ENCODE results near the gene CTNNBL1. TPM values are rescaled to one million over a fixed set of nuclear protein-coding genes. Genes with fewer than 3 reads are reported as not detected.

CTNNBL1 gene
- total and polyA plus RNA-seq, 9 donors = 21.9 to 38.4 (median 32.9) TPM

DNA sequence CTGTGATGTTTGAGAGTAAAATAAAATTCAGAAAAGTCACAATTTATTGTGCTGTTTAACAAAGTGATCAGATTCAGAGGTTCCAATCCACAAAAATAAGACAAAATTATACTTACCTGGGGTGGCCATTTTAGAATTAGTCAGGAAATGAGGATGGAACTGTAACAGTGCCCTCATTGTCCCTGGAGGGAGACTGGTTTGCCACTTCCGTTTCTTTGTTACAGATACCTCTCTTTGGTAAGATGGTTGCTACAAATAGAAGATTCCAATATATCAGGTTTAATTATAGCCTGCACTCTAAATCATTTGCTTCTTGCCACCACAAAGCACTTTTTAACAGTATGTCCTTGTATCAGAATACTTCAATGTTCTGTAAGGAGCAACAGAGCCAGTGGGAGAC, 95.6 kb downstream of the CTNNBL1 start:
- peaks cover 13% of the 10 kb centered on the region for H3K36me3 ChIP-seq (ENCODE audit: control insufficient read depth, insufficient read depth, low read length)
- no CpG with 5 or more reads among the region's 1 CpG for WGBS (ENCODE audit: insufficient coverage)
- no peak for DNase-seq
- H3K9me3 ChIP-seq (replicated peaks; ENCODE audit: control insufficient read depth, low read depth, low read length) = peaks cover 4% of the 10 kb centered on the region
- H3K27ac ChIP-seq (ENCODE audit: low read length) = no peak overlapping the region
- no peaks in the 10 kb centered on the region for H3K27me3 ChIP-seq (ENCODE audit: control insufficient read depth, insufficient read depth, low read length)
- peaks cover 2% of the 10 kb centered on the region for H3K4me1 ChIP-seq (ENCODE audit: control insufficient read depth, insufficient read depth, low read length)
- H3K4me3 ChIP-seq (ENCODE audit: low read length) = no peak overlapping the region

DNA sequence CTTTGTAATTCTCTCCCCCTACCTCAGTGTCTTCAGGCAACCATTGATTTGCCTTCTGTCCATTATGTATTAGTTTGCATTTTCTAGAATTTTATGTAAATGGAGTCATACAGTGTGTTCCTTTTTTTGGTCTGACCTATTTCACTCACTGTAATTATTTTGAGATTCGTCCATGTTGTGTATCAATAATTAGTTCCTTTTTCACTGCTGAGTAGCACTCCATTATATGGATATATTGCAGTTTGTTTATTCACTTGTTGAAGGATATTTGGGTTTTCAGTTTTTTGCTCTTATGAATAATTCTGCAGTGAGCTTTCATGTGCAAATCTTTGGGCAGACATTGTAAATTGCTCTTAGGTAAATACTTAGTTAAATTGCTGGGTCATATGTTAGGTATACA, 97.1 kb downstream of the CTNNBL1 start:
- Histone ChIP-seq H3K36me3 (ENCODE audit: control insufficient read depth, insufficient read depth, low read length) (peaks cover 13% of the 10 kb centered on the region), H3K4me3 (ENCODE audit: low read length) (no peak overlapping the region), H3K9me3 (replicated peaks; ENCODE audit: control insufficient read depth, low read depth, low read length) (peaks cover 4% of the 10 kb centered on the region), H3K27ac (ENCODE audit: low read length) (no peak overlapping the region), H3K4me1 (ENCODE audit: control insufficient read depth, insufficient read depth, low read length) (peaks cover 2% of the 10 kb centered on the region), H3K27me3 (ENCODE audit: control insufficient read depth, insufficient read depth, low read length) (no peaks in the 10 kb centered on the region)
- DNase-seq = no peak
- WGBS (ENCODE audit: insufficient coverage) = no CpG with 5 or more reads among the region's 1 CpG

DNA sequence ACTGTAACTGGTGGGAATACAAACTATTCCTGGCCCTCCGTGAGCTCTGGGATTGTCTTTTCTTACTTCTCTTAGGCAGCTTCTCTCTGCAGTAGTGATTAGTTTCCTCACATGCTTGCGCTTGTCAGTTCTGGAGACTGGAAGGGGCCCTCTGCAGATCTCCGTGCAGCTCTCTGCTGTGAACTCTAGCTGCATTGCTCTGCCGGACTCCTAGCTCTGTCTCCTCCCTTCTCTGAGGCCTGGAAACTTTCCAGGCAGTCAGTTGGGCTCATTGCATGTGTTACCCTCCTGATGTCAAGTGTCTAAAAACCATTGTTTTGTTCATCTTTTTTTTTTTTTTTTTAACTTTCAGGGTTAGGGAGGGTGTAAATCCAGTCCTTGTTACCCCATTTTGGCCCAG, 102.3 kb downstream of the CTNNBL1 start:
- H3K36me3 ChIP-seq (ENCODE audit: control insufficient read depth, insufficient read depth, low read length) = peaks cover 8% of the 10 kb centered on the region
- no peak overlapping the region for H3K27ac ChIP-seq (ENCODE audit: low read length)
- no peaks in the 10 kb centered on the region for H3K27me3 ChIP-seq (ENCODE audit: control insufficient read depth, insufficient read depth, low read length)
- H3K4me3 ChIP-seq (ENCODE audit: low read length) = no peak overlapping the region
- DNase-seq = peak; percentile 38
- WGBS (ENCODE audit: insufficient coverage) = 41% methylated on average over 4 of the region's 4 CpGs
- H3K9me3 ChIP-seq (replicated peaks; ENCODE audit: control insufficient read depth, low read depth, low read length) = peaks cover 4% of the 10 kb centered on the region
- H3K4me1 ChIP-seq (ENCODE audit: control insufficient read depth, insufficient read depth, low read length) = no peaks in the 10 kb centered on the region

DNA sequence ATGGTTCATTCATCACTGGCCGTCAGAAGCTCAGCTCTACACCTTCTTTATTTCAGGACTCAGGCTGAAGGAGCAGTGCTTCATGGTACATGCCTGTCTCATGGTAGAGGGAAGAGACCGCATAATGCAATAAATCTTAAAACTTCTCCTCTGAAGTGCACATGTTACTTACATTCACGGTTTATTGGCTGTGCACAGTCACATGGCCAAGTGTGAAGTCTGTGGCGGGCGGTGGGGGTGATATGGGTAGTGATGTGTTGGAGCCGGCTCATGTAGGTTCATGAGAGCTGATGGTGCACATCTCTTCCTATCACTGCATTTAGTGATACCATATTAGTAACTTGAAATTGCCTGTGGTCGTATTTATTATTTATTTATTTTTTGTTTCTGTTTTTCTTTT, 102.9 kb downstream of the CTNNBL1 start:
- Histone ChIP-seq H3K27me3 (ENCODE audit: control insufficient read depth, insufficient read depth, low read length) (no peaks in the 10 kb centered on the region), H3K4me1 (ENCODE audit: control insufficient read depth, insufficient read depth, low read length) (no peaks in the 10 kb centered on the region), H3K4me3 (ENCODE audit: low read length) (no peak overlapping the region), H3K9me3 (replicated peaks; ENCODE audit: control insufficient read depth, low read depth, low read length) (peaks cover 2% of the 10 kb centered on the region), H3K27ac (ENCODE audit: low read length) (no peak overlapping the region), H3K36me3 (ENCODE audit: control insufficient read depth, insufficient read depth, low read length) (peaks cover 8% of the 10 kb centered on the region)
- DNase-seq = no peak
- WGBS (ENCODE audit: insufficient coverage) = no CpG with 5 or more reads among the region's 7 CpGs

DNA sequence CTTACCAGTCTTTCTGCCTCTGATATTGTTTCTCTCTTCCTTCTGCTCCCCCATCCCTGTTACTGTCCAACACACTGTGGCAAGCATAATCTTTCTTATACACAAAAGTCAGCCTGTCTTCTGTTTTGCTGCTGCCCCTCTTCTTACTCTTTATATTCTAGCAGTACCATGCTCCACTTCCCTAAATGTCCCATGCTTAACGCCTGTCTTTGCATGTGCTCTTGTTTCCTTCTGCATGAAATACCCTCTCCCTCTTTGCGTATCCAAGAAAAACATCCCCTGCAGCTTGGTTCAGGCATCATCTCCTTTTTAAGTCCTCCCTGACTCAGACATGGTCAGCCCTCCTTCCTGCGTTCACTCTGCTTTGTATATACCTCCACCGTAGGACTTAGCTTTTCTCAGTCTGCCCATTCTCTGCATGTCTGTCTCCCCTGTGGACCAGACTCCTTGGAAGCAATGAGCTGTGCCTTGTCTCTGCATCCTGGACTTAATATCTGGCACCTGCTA, 103.9 kb downstream of the CTNNBL1 start:
- H3K36me3 ChIP-seq (ENCODE audit: control insufficient read depth, insufficient read depth, low read length) = peaks cover 8% of the 10 kb centered on the region
- 80% methylated on average over 4 of the region's 4 CpGs for WGBS (ENCODE audit: insufficient coverage)
- no peak overlapping the region for H3K27ac ChIP-seq (ENCODE audit: low read length)
- no peak for DNase-seq
- H3K9me3 ChIP-seq (replicated peaks; ENCODE audit: control insufficient read depth, low read depth, low read length) = no peaks in the 10 kb centered on the region
- H3K4me1 ChIP-seq (ENCODE audit: control insufficient read depth, insufficient read depth, low read length) = no peaks in the 10 kb centered on the region
- no peaks in the 10 kb centered on the region for H3K27me3 ChIP-seq (ENCODE audit: control insufficient read depth, insufficient read depth, low read length)
- no peak overlapping the region for H3K4me3 ChIP-seq (ENCODE audit: low read length)

DNA sequence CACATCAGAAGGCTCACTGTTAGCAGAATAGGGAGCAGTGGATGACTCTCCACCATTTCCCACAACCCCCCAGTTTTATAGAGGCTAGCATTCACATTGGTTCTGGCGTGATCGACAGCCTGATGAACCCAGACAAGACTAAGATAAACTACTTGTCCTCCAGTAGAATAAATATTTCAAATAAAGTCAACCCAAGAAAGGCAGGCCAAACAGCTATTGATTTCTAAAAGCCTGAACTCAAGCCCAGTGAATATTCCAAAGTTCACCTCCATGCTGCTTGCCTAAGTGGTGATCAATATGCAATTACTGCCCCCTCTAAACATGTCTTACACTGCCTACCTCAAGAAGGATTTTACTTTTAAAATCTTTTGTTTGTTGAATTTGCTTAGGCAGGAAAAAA, 104.5 kb downstream of the CTNNBL1 start:
- H3K4me1 ChIP-seq (ENCODE audit: control insufficient read depth, insufficient read depth, low read length) = no peaks in the 10 kb centered on the region
- no peaks in the 10 kb centered on the region for H3K27me3 ChIP-seq (ENCODE audit: control insufficient read depth, insufficient read depth, low read length)
- H3K4me3 ChIP-seq (ENCODE audit: low read length) = no peak overlapping the region
- no CpG with 5 or more reads among the region's 2 CpGs for WGBS (ENCODE audit: insufficient coverage)
- H3K27ac ChIP-seq (ENCODE audit: low read length) = no peak overlapping the region
- peaks cover 12% of the 10 kb centered on the region for H3K36me3 ChIP-seq (ENCODE audit: control insufficient read depth, insufficient read depth, low read length)
- no peak for DNase-seq
- H3K9me3 ChIP-seq (replicated peaks; ENCODE audit: control insufficient read depth, low read depth, low read length) = no peaks in the 10 kb centered on the region

DNA sequence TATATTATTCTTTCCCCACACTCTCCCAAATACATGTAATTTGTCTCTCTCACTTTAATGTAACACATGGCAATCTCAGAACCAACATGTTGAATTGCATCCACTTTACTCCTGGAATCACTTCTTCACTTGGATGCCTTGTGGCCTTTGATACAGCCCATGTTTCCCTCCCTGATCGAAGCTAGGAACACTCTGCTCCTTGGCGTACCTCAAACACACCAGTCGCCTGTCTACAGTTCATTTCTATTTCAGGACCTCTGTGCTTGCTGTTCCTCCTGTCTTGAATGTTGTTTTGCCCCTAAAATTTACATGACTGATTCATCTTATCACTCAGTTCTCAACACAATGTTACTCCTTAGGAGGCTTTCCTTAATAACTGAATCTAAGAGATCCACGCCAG, 106.8 kb downstream of the CTNNBL1 start:
- Histone ChIP-seq H3K4me1 (ENCODE audit: control insufficient read depth, insufficient read depth, low read length) (no peaks in the 10 kb centered on the region), H3K36me3 (ENCODE audit: control insufficient read depth, insufficient read depth, low read length) (peaks cover 18% of the 10 kb centered on the region), H3K4me3 (ENCODE audit: low read length) (no peak overlapping the region), H3K27me3 (ENCODE audit: control insufficient read depth, insufficient read depth, low read length) (no peaks in the 10 kb centered on the region), H3K9me3 (replicated peaks; ENCODE audit: control insufficient read depth, low read depth, low read length) (no peaks in the 10 kb centered on the region), H3K27ac (ENCODE audit: low read length) (no peak overlapping the region)
- WGBS (ENCODE audit: insufficient coverage) = 64% methylated on average over 3 of the region's 4 CpGs
- no peak for DNase-seq

DNA sequence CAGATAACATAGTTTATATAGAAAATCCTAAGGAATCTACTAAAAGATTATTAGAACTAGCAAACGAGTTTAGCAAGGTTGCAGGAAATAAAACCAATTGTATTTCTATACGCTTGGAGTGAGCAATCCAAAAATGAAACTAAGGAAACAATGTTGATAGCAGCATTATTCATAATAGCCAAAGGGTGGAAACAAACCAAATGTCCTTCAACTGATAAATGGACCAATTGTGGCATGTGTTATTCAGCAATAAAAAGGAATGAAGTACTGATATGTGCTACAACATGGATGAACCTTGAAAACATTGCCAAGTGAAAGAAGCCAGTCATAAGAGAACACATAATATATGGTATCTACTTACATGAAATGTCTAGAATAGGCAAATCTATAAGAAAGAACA, 108.1 kb downstream of the CTNNBL1 start:
- Histone ChIP-seq H3K4me3 (ENCODE audit: low read length) (no peak overlapping the region), H3K4me1 (ENCODE audit: control insufficient read depth, insufficient read depth, low read length) (no peaks in the 10 kb centered on the region), H3K36me3 (ENCODE audit: control insufficient read depth, insufficient read depth, low read length) (peaks cover 15% of the 10 kb centered on the region), H3K27ac (ENCODE audit: low read length) (no peak overlapping the region), H3K27me3 (ENCODE audit: control insufficient read depth, insufficient read depth, low read length) (no peaks in the 10 kb centered on the region), H3K9me3 (replicated peaks; ENCODE audit: control insufficient read depth, low read depth, low read length) (no peaks in the 10 kb centered on the region)
- no peak for DNase-seq
- WGBS (ENCODE audit: insufficient coverage) = no CpG with 5 or more reads among the region's 2 CpGs

DNA sequence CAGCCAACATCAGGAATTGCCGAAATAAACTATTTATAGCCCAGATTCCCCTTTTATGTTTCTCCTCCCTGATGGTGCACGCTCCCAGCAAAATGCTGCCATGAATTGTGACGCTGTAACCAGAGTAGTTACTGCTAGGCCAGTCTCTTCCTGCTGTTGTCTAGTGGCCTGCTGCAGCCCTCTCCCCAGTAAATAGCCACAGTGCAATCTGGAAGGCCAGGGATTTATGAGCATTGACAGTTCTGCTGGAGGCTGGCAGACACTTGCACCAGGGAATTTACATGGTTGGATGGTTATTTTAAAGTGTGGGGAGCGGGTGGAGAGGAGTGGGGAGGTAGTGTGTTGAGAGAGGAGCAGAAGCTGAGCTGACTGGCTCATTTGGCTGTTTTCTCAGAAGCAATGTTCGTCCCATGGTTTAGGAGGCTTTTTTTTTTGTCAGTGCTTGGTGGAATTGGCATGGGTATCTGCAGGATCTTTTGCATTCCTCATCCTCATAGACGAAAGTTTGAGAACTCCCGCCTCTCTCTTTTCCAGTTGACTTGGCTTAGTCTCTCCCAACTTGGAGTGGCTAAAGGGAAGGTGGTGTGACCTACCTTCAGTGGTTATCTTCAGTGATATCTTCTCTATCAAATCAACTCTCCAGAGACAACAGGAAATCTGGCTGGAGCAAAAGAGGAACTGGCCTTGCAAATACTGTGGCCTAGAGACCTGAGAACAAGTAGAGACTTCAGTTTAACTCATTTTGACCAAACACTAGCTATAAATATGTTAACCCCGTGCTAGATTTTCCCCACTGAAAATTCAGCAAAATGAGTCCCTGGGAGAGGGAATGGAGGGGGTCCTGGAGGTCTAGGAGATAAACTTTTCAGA, 109.8 kb downstream of the CTNNBL1 start:
- Histone ChIP-seq H3K9me3 (replicated peaks; ENCODE audit: control insufficient read depth, low read depth, low read length) (no peaks in the 10 kb centered on the region), H3K4me3 (ENCODE audit: low read length) (no peak overlapping the region), H3K27me3 (ENCODE audit: control insufficient read depth, insufficient read depth, low read length) (no peaks in the 10 kb centered on the region), H3K4me1 (ENCODE audit: control insufficient read depth, insufficient read depth, low read length) (no peaks in the 10 kb centered on the region), H3K36me3 (ENCODE audit: control insufficient read depth, insufficient read depth, low read length) (peaks cover 23% of the 10 kb centered on the region), H3K27ac (ENCODE audit: low read length) (no peak overlapping the region)
- 47% methylated on average over 3 of the region's 8 CpGs for WGBS (ENCODE audit: insufficient coverage)
- no peak for DNase-seq

DNA sequence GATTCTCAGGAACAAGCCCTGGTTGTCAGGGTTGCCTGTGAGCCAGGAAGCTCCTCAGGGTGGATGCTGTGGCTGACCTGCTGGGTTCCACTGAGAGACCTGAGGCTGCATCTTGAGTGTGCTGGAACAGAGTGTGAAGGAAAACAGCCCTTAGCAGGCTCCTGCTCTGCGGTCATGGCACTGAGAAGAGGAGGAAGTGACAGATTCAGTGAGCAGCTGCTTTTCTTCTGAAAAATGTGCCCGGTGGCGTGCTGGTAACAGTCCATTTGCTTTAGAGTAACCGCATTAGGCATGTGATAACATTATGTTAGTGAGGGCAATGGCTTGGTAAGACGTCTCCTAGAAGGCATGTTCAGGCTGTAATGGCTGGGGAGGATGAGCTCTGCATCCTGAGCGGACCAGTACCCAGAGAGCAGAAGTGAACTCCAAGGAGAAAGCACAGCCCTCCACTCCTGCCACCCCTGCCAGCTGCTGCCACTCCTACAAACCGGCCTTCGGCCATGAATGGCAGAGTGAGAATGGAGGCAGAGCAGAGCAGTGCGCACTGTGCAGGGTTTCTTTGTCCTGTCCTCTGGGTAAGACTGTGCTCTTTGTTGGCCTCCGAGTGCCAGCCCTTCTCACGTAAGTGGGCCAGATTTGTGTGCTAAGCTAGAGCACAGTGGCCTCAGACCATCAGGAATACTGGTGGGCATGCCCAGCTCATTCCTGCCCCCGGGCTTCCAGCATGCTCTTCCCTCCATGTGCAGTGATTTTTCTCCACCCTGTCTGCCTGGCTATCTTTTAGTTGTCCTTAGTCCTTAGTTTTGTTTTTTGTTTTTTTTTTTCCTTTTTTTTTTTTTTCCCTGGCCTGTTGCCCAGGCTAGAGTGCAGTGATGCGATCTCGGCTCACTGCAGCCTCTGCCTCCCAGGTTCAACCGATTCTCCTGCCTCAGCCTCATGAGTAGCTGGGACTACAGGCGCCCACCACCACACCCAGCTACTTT, 111.0 kb downstream of the CTNNBL1 start:
- Histone ChIP-seq H3K4me3 (ENCODE audit: low read length) (no peak overlapping the region), H3K36me3 (ENCODE audit: control insufficient read depth, insufficient read depth, low read length) (peaks cover 25% of the 10 kb centered on the region), H3K9me3 (replicated peaks; ENCODE audit: control insufficient read depth, low read depth, low read length) (no peaks in the 10 kb centered on the region), H3K27ac (ENCODE audit: low read length) (no peak overlapping the region), H3K27me3 (ENCODE audit: control insufficient read depth, insufficient read depth, low read length) (no peaks in the 10 kb centered on the region), H3K4me1 (ENCODE audit: control insufficient read depth, insufficient read depth, low read length) (no peaks in the 10 kb centered on the region)
- DNase-seq = peak; percentile 21
- 86% methylated on average over 9 of the region's 16 CpGs for WGBS (ENCODE audit: insufficient coverage)
